HEK293 (cell line): ENCODE measurements around the gene RBMS3.

Source experiments
- CTCF ChIA-PET: fragments of 350-600 bp; formaldehyde crosslinking; extraction: SDS; loops from one replicate; lab custom pipeline; 2021; ENCODE audit warnings: antibody characterized with exemption; lab: Yijun Ruan, JAX
- POLR2A ChIA-PET: fragments of 300-600 bp; formaldehyde crosslinking; extraction: SDS; loops from one replicate; lab custom pipeline; 2020; ENCODE audit warnings: antibody characterized with exemption, inconsistent platforms; lab: Yijun Ruan, JAX
- H3K27ac ChIP-seq: fragments of 200-500 bp; sonication (Bioruptor generic); 2 replicates; pipeline ENCODE4 v1.5.1; 2014; ENCODE audit warnings: low read depth, low read length, control low read depth, inconsistent platforms; ENCODE audit errors: extremely low read depth
- H3K36me3 ChIP-seq, 2 experiments: fragments of 200-500 bp in 1 of 2; sonication (Bioruptor generic) in 1 of 2; 1 replicate in 1 of 2; 2 replicates in 1 of 2; pipeline ENCODE4 v1.5.1; 2014 to 2017; ENCODE audit warnings: inconsistent platforms in 2 of 2, low read length in 2 of 2; ENCODE audit not compliant: control insufficient read depth in 2 of 2, insufficient read depth in 1 of 2
- H3K4me1 ChIP-seq: fragments of 200-500 bp; sonication (Bioruptor generic); 2 replicates; pipeline ENCODE4 v1.5.1; 2014; ENCODE audit warnings: mild to moderate bottlenecking, low read length, inconsistent platforms; ENCODE audit not compliant: control insufficient read depth, insufficient read depth
- H3K4me3 ChIP-seq: 2 replicates; pipeline ENCODE4 v1.5.1; 2011; ENCODE audit warnings: low read depth, mild to moderate bottlenecking, control low read depth, low read length, moderate library complexity
- H3K9me3 ChIP-seq: fragments of 200-500 bp; sonication (Bioruptor generic); 2 replicates; pipeline ENCODE4 v1.5.1; 2014; ENCODE audit warnings: low read depth, low read length, inconsistent platforms; ENCODE audit not compliant: control insufficient read depth, insufficient read depth
- GFI1B ChIP-seq: fragments of 450-650 bp; formaldehyde crosslinking; IDR thresholded peaks from 2 replicates; pipeline ENCODE4 v1.5.1; 2016; ENCODE audit warnings: missing biosample characterization, missing genetic modification characterization
- HOXA7 ChIP-seq: sonication (generic); formaldehyde crosslinking; IDR thresholded peaks from 2 replicates; pipeline ENCODE4 v1.8.1; 2022; ENCODE audit warnings: missing genetic modification reagents, borderline replicate concordance
- HOXC10 ChIP-seq: sonication (generic); formaldehyde crosslinking; IDR thresholded peaks from 2 replicates; pipeline ENCODE4 v1.8.1; 2023; ENCODE audit warnings: mild to moderate bottlenecking, missing genetic modification reagents
- KLF9 ChIP-seq: fragments of 450-650 bp; formaldehyde crosslinking; IDR thresholded peaks from 2 replicates; pipeline ENCODE4 v1.5.1; 2016; ENCODE audit warnings: missing biosample characterization, missing genetic modification characterization, low read depth
- ZBTB1 ChIP-seq: fragments of 450-650 bp; formaldehyde crosslinking; IDR thresholded peaks from 2 replicates; pipeline ENCODE4 v1.5.1; 2016; ENCODE audit warnings: missing biosample characterization, missing genetic modification characterization
- ZBTB10 ChIP-seq: fragments of 450-650 bp; formaldehyde crosslinking; IDR thresholded peaks from 2 replicates; pipeline ENCODE4 v1.5.1; 2016; ENCODE audit warnings: missing biosample characterization, missing genetic modification characterization
- ZFHX2 ChIP-seq: fragments of 450-650 bp; formaldehyde crosslinking; conservative IDR thresholded peaks from 2 replicates; pipeline ENCODE4 v1.5.1; 2016; ENCODE audit warnings: missing biosample characterization, missing genetic modification characterization
- ZNF138 ChIP-seq: fragments of 450-650 bp; formaldehyde crosslinking; IDR thresholded peaks from 2 replicates; pipeline ENCODE4 v1.5.1; 2016; ENCODE audit warnings: missing biosample characterization, missing genetic modification characterization, borderline replicate concordance
- ZNF155 ChIP-seq: fragments of 450-650 bp; formaldehyde crosslinking; IDR thresholded peaks from 2 replicates; pipeline ENCODE4 v1.5.1; 2016; ENCODE audit warnings: missing biosample characterization, missing genetic modification characterization
- ZNF175 ChIP-seq: fragments of 450-650 bp; formaldehyde crosslinking; IDR thresholded peaks from 2 replicates; pipeline ENCODE4 v1.5.1; 2016; ENCODE audit warnings: missing biosample characterization, missing genetic modification characterization
- ZNF23 ChIP-seq: fragments of 450-650 bp; formaldehyde crosslinking; IDR thresholded peaks from 2 replicates; pipeline ENCODE4 v1.5.1; 2016; ENCODE audit warnings: missing biosample characterization, missing genetic modification characterization, borderline replicate concordance
- ZNF561 ChIP-seq: fragments of 450-650 bp; IDR thresholded peaks from 2 replicates; pipeline ENCODE4 v1.5.1; 2018; ENCODE audit warnings: missing biosample characterization, missing genetic modification characterization, borderline replicate concordance
- ZNF585B ChIP-seq: fragments of 450-650 bp; formaldehyde crosslinking; IDR thresholded peaks from 2 replicates; pipeline ENCODE4 v1.5.1; 2016; ENCODE audit warnings: missing biosample characterization, missing genetic modification characterization
- ZNF629 ChIP-seq: fragments of 450-650 bp; formaldehyde crosslinking; IDR thresholded peaks from 2 replicates; pipeline ENCODE4 v1.5.1; 2017; ENCODE audit warnings: missing biosample characterization, missing genetic modification characterization
- ZSCAN30 ChIP-seq: fragments of 450-650 bp; IDR thresholded peaks from 2 replicates; pipeline ENCODE4 v1.5.1; 2018; ENCODE audit warnings: missing biosample characterization, mild to moderate bottlenecking, missing genetic modification characterization, moderate library complexity
- TF ChIP-seq, protein P1 (sequence below): fragments of 450-650 bp; formaldehyde crosslinking; IDR thresholded peaks from 2 replicates; pipeline ENCODE4 v1.5.1; 2016; ENCODE audit warnings: missing biosample characterization, missing genetic modification characterization, low read depth
- TF ChIP-seq, protein P2 (sequence below): fragments of 450-650 bp; formaldehyde crosslinking; IDR thresholded peaks from 2 replicates; pipeline ENCODE4 v1.5.1; 2017; ENCODE audit warnings: missing biosample characterization, missing genetic modification characterization
- TF ChIP-seq, protein P3 (sequence below): sonication (generic); formaldehyde crosslinking; IDR thresholded peaks from 2 replicates; pipeline ENCODE4 v1.8.1; 2022; ENCODE audit warnings: mild to moderate bottlenecking, moderate library complexity, missing genetic modification reagents
- TF ChIP-seq, protein P4 (sequence below): fragments of 450-650 bp; formaldehyde crosslinking; conservative IDR thresholded peaks from 2 replicates; pipeline ENCODE4 v1.5.1; 2016; ENCODE audit warnings: low read depth, missing biosample characterization, missing genetic modification characterization
- TF ChIP-seq, protein P5 (sequence below): fragments of 450-650 bp; IDR thresholded peaks from 2 replicates; pipeline ENCODE4 v1.5.1; 2018; ENCODE audit warnings: missing biosample characterization, mild to moderate bottlenecking, missing genetic modification characterization

RBMS3 gene

GRCh38 chr3:29290596-29290995 lies 9.7 kb downstream of the RBMS3 start:
- peaks cover 5% of the 10 kb centered on the region; the same call in 1 of the 2 replicates for H3K4me1 ChIP-seq
- H3K9me3 ChIP-seq, result no peaks in the 10 kb centered on the region
- H3K27ac ChIP-seq, result no peak overlapping the region
- H3K36me3 ChIP-seq, result no peaks in the 10 kb centered on the region
- ChIA-PET POLR2A (no interaction called here), CTCF (no interaction called here)
- TF ChIP-seq ZSCAN30 (tag by site-specific recombination) (no peak), ZNF138 (tag by site-specific recombination) (no peak), HOXC10 (CRISPR knock-in tag) (no peak), ZNF23 (no peak), ZNF561 (tag by site-specific recombination) (no peak), ZNF175 (tag by site-specific recombination) (no peak), ZNF155 (tag by site-specific recombination) (no peak), GFI1B (tag by site-specific recombination) (no peak), ZBTB10 (tag by site-specific recombination) (no peak), ZFHX2 (tag by site-specific recombination) (no peak), ZBTB1 (tag by site-specific recombination) (no peak), ZNF629 (tag by site-specific recombination) (no peak), KLF9 (no peak), ZNF585B (tag by site-specific recombination) (no peak), HOXA7 (CRISPR knock-in tag) (no peak)
- TF ChIP-seq, protein P1, sequence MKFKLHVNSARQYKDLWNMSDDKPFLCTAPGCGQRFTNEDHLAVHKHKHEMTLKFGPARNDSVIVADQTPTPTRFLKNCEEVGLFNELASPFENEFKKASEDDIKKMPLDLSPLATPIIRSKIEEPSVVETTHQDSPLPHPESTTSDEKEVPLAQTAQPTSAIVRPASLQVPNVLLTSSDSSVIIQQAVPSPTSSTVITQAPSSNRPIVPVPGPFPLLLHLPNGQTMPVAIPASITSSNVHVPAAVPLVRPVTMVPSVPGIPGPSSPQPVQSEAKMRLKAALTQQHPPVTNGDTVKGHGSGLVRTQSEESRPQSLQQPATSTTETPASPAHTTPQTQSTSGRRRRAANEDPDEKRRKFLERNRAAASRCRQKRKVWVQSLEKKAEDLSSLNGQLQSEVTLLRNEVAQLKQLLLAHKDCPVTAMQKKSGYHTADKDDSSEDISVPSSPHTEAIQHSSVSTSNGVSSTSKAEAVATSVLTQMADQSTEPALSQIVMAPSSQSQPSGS (tag by site-specific recombination), result no peak
- TF ChIP-seq, protein P2, sequence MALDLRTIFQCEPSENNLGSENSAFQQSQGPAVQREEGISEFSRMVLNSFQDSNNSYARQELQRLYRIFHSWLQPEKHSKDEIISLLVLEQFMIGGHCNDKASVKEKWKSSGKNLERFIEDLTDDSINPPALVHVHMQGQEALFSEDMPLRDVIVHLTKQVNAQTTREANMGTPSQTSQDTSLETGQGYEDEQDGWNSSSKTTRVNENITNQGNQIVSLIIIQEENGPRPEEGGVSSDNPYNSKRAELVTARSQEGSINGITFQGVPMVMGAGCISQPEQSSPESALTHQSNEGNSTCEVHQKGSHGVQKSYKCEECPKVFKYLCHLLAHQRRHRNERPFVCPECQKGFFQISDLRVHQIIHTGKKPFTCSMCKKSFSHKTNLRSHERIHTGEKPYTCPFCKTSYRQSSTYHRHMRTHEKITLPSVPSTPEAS (tag by site-specific recombination), result no peak
- TF ChIP-seq, protein P3, sequence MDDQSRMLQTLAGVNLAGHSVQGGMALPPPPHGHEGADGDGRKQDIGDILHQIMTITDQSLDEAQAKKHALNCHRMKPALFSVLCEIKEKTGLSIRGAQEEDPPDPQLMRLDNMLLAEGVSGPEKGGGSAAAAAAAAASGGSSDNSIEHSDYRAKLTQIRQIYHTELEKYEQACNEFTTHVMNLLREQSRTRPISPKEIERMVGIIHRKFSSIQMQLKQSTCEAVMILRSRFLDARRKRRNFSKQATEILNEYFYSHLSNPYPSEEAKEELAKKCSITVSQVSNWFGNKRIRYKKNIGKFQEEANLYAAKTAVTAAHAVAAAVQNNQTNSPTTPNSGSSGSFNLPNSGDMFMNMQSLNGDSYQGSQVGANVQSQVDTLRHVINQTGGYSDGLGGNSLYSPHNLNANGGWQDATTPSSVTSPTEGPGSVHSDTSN (CRISPR knock-in tag), result no peak
- TF ChIP-seq, protein P4, sequence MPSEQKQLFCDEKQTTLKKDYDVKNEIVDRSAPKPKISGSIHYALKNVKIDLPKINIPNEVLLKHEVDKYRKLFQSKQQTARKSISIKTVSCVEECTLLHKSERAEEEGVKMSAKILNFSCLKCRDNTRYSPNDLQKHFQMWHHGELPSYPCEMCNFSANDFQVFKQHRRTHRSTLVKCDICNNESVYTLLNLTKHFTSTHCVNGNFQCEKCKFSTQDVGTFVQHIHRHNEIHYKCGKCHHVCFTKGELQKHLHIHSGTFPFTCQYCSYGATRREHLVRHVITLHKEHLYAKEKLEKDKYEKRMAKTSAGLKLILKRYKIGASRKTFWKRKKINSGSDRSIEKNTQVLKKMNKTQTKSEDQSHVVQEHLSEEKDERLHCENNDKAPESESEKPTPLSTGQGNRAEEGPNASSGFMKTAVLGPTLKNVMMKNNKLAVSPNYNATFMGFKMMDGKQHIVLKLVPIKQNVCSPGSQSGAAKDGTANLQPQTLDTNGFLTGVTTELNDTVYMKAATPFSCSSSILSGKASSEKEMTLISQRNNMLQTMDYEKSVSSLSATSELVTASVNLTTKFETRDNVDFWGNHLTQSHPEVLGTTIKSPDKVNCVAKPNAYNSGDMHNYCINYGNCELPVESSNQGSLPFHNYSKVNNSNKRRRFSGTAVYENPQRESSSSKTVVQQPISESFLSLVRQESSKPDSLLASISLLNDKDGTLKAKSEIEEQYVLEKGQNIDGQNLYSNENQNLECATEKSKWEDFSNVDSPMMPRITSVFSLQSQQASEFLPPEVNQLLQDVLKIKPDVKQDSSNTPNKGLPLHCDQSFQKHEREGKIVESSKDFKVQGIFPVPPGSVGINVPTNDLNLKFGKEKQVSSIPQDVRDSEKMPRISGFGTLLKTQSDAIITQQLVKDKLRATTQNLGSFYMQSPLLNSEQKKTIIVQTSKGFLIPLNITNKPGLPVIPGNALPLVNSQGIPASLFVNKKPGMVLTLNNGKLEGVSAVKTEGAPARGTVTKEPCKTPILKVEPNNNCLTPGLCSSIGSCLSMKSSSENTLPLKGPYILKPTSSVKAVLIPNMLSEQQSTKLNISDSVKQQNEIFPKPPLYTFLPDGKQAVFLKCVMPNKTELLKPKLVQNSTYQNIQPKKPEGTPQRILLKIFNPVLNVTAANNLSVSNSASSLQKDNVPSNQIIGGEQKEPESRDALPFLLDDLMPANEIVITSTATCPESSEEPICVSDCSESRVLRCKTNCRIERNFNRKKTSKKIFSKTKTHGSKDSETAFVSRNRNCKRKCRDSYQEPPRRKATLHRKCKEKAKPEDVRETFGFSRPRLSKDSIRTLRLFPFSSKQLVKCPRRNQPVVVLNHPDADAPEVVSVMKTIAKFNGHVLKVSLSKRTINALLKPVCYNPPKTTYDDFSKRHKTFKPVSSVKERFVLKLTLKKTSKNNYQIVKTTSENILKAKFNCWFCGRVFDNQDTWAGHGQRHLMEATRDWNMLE (tag by site-specific recombination), result no peak
- TF ChIP-seq, protein P5, sequence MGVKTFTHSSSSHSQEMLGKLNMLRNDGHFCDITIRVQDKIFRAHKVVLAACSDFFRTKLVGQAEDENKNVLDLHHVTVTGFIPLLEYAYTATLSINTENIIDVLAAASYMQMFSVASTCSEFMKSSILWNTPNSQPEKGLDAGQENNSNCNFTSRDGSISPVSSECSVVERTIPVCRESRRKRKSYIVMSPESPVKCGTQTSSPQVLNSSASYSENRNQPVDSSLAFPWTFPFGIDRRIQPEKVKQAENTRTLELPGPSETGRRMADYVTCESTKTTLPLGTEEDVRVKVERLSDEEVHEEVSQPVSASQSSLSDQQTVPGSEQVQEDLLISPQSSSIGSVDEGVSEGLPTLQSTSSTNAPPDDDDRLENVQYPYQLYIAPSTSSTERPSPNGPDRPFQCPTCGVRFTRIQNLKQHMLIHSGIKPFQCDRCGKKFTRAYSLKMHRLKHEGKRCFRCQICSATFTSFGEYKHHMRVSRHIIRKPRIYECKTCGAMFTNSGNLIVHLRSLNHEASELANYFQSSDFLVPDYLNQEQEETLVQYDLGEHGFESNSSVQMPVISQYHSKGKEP (tag by site-specific recombination), result no peak
- no peak overlapping the region for H3K4me3 ChIP-seq
